ENCODE data around the gene NFASC. TPM values are rescaled to one million over a fixed set of nuclear protein-coding genes. Genes with fewer than 3 reads are reported as not detected.

The NFASC gene
- total RNA-seq, 1 donor from 2014 or later: 11.5 TPM

DNA sequence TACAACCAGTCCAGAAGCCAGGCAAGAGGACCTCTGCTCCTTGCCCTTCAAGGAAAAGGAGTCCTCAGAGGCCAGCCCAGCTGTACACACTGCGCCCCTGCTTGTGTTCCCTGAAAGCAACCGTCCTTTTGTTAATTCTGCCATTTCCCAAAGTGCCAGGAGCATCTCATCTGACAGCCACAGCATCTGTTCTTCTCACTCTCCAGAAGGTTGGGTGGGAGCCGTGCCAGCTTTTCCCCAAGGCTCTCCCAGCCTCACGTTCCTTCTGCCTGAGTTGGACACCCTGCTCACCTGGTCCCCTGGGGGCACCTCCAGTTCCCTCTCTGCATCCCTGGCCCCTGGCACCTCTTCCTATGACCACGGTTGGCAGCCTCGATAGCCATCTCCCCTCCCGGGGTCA lies 161.8 kb downstream of the NFASC start:
- no peak for DNase-seq (ENCODE audit: low spot score)

DNA sequence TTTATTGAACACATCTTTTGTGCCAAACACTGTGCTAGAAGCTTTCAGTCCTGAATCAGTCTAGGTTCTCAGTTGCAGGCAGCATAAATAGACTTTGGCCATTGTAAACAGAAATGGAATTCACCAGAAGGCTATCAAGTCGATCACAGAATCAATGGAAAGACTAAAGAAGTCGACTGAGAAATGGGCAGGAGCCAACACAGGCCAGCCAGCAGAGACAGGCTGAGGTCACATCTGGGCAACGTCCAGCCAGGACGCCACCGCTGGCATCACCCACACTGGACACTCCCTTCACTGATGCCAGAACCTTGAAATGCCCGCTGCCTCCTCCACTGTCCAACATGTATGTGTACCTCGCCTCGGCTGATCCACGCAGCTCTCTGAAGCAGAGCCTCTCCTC lies 166.9 kb downstream of the NFASC start:
- no peak for DNase-seq (ENCODE audit: low spot score)

DNA sequence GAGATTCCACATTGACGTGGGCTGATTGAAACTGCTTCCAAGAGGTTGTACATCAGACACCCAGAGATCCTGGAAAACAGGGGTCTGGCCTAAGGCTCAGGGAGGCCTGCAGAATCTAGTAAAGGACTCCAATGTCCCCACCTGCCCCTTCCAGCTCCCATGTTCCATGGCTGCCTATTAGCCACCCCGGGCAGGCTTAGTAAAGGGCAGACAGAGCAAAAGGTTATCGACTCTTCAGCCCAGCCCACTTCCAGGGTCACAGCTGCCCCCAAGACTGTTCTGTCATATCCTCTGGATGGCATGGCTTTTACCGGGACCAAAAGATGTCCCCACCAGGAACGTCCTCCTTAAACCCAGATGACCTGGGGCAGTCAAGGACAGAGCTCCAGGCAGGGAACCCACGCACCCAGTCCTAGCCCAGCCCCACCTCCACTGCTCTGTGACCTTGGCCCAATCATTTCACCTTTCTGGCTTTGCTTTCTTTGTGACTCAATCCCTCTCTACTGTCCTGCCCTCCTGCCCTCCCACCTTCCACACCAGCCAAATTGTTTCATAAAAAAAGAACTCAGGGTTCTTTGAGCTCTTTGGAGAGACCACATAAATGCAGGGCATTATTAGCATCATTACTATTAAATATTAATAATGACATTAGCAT lies 167.6 kb downstream of the NFASC start:
- DNase-seq (ENCODE audit: low spot score): no peak

DNA sequence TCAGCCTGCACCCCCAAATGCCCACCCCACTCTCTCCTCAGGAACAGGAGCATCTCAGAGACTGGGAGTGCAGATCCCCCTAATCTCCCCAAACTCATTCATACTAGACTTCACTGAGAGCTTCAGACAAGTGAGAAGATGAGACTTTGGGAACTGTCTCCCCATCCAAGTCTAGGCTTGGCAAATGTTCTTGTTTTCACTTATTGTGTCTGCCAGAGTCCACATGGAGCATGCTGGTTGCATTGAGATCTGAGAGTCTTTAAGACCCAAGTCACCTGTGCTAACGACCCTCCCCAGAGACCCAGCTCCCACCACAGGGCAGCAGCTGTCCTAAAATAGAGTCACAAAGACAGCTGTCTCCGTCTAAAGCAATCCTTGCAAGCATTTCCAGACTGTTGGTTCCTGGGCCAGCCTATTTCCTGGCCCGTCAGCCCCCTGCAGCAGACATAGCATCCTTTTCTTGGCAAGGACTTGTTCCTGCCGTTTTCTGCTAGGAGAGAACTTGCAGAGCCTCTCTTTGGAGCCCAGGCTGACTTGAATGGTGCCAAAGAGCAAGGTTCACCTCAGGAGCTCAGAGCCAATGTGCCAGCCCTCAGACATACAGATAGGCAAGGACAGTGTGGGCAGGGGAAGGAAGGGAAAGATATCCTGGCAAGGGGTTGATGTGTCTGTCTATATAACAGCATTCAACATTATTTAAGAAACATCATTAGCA lies 170.5 kb downstream of the NFASC start:
- no peak for DNase-seq (ENCODE audit: low spot score)

DNA sequence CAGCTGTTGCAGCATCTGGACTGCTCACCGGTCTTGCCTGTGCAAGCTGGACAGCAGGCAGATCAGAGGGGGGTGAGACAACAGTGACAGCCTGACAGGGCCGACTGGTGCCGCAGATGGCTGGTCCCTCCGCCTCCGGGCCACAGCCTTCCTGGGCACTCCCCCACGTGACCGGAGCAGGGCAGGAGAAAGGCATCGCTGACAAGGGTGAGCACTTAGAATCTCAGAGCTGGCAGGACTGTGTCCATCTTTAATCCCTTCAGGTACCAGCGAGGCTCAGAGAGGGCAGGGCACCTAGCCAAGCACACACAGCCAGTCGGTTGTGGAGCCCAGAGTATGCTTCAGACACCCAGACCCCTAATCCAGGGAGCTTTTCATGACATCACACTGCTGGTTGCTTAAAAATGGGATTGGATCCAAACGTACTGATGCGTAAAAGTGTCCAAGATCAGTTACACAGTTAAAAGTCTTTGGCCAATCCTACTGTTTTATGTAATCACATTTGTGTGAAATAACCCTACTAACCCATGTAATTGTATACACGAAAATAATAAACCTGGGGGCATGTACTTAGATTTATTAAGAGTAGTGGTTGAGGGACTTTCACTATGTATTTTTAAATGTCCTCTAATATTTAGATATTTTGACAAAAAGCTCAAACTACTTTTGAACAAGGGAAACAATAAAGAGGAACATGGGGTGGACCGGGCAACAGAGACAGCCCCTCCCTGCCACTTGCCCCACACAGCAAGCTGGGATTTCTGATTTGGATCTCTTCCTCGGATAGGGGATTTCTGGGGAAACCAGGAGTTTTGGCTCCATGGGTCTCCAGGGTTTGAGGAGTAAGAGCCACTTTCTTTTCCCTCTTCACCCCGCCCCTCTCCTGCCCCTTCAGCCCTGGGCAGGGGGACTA lies 171.6 kb downstream of the NFASC start:
- DNase-seq (ENCODE audit: low spot score): no peak

DNA sequence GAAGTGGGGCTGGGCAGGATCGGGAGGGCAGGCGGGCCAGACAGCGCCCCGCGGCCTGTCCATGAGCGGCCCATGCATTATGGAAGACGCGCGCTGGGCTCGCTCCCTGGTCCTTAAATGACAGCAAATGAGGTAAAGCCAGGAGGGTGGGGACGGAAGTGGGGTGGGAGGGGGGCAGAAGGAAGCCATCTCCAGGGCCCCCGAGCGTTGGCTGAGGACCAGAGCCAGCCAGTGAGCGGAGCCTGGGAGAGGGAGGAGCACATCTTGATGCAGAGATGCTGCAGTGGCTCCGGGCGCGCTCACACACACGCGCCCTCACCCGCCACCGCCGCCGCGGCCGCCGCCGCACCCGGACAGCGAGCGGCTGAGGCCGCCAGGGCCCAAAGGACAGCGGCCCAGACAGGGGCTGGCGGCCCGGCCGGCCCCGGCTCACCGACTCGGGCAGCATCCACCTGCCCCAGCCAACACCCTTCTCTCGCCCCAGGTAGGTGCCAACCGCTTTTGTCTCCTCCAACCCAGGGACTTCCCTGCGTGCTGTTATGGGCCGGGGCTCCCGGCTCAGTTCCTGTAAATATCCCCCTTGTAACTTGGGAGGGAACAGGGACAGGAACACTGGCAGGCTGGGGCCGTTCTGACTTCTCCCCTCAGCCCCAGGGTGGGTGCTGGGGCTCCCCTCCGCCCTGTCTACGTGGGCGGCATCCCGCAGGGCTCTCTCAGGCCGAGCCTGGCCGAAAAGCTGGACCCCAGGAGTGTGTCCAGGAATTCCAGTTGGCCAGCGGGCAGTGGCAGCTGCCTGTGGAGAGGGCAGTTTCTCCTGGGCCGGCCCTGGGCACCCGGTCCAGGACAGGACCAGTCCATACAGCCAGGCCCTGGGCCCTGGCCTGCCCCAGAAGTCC lies 172.5 kb downstream of the NFASC start, which contains the start of gene CNTN2:
TSS of gene CNTN2 (plus strand) at position 302 of the 896 bp plus-strand sequence. CDS start 9,974 bp downstream, outside the sequence.
- no peak for DNase-seq (ENCODE audit: low spot score)

DNA sequence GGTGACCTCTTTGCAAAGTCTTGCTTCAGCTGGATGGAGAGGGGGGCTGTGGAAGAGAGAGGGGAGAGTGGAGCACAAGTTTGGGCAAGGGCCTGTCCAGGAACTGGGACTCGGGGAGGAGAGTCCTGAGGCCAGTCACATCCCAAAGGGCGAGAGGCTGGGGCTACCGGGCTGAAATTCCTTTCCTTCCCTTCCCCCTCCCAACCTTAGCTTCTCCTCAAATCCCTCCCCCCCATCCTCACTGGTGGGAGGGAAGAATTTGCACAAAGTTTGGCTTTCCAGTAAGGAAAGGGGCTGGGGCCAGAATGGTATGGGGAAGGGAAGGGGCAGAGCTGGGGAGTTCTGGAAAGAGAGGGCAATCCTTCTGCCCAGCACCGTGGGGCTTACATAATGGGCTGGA lies 173.2 kb downstream of the NFASC start:
- DNase-seq (ENCODE audit: low spot score): no peak

DNA sequence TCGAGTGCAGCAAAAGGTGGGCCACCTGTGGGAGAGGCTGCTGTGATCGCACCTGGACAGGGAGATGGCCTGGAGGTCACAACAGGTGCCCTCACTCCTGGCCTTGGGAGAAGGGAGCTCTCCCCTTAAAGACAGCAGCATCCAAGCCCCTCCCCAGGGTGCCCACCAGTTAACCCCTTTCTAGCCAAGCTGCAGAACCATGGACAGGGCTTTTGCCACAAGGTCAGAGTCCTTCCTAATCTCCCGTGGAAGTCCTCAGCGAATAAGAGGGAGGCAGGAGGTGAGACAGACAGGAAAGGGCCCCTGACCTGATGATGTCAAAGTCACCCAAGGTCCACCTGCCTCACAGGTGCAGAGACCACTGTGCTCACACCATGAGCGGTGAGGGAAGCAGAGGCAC lies 174.1 kb downstream of the NFASC start:
- no peak for DNase-seq (ENCODE audit: low spot score)

DNA sequence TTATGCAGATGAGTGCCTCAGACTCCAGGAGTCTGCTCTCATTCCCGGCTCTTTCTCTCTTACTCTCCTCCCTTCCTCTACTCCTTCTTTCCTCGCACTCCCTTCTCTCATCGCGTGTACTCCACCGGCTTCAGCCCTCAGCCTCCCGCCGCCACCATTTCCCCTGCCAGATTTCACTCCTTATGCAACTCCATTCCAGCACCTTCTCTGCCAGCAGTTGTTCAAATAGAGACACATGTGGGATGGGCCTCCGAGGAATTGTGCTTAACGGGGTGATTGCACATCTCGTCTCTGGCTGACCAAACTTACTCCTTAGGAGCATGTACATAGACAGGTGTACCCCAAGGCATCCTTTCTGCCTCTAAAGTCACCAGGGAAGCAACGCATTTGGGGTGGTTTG lies 174.5 kb downstream of the NFASC start:
- no peak for DNase-seq (ENCODE audit: low spot score)

DNA sequence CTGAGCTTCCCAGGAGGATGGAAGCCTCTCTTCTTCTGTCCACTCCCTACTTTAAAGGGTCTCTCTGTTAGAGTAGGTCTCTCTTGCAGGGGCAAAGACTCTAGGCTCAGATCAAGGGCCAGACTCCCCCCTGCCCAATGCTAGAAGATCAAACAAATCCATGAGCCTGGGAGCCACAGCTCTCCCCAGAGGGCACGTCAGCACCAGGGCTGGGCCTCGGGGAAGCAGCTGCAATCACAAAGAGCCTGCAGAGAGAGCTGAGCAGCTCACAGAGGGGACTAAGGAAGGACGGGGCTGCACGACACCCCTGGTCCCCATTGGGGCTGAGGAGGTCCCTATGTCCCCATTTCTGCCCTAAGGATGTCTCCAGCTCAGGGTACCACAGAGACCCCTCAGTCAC lies 176.2 kb downstream of the NFASC start:
- no peak for DNase-seq (ENCODE audit: low spot score)

DNA sequence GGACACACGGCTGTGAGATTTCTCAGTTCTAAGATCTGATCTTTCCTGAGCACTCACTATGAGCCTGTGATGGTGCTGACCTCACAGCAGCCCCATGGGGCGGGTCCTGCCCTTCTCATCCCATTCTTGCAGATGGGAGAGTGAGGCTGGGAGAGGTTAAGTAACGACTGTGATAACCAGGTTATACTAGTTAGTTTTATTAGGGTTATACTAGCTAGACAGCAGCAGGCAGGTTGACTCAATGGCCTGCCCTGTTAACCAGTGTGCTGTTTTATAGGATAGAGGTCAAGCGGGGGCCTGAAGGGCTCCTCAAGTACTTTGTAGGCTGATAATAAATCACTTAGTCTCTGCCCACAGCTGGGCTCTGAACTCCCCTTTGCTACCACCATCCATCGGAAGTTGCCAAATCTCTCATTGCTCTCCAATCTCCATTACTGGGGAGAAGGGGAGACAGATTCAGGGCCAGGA lies 177.1 kb downstream of the NFASC start:
- no peak for DNase-seq (ENCODE audit: low spot score)

DNA sequence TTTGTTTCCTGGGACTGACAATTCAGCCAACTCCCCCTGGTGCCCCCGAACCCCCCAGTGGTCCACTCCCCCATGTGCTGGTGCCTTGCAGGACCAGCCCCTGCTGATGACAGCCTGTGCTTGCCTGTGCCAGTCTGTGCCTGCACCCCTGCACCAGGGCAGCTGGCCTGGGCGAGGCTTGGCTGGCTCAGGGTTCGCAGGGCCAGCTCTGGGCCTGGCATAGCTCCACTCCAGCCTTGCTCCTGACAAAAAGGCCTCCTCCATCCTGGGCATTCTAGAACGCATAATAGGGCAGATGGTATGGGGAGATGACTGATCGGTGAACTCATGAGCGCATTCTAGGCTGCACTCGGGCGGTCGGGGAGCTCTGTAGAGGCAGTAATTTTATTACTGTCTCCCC lies 177.7 kb downstream of the NFASC start:
- no peak for DNase-seq (ENCODE audit: low spot score)

DNA sequence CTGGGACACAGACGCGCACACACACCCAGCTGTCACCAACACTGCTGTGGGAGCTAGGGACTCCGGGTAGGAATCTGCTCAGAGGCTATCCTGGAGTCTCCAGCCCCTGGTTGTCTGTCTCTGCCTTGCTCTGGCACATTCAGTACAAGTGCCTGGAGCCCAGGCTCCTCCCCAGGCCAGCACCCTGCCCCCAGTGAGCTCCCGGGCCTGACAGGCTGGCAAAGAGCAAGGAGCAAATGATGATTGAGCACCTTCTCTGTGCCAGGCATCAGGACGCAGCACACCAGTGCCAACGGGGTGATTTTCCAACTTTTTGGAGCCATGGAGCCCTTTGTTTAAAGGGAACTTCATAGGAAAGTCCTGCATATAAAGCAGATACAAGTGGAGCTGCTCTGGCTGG lies 178.8 kb downstream of the NFASC start:
- DNase-seq (ENCODE audit: low spot score): no peak

DNA sequence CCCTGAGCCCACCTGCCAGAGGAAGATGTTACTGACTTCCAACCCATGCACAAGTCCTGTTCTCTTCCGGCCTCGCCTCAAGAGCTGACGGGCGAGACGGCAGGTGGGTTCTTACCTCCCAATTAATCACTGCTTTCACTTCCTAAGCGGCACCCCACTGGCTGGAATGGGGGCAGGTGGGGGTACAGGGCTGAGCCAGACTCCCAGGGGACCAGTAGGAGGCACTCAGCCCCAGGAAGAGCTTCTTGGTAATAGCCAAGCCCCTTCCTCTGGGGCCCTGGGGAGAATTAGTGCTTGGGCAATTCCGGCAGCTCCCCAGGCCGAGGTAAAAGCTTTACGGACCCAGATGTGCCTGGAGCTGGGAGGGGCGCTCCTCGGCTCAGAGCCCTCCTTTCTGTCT lies 182.0 kb downstream of the NFASC start:
- DNase-seq (ENCODE audit: low spot score): no peak

DNA sequence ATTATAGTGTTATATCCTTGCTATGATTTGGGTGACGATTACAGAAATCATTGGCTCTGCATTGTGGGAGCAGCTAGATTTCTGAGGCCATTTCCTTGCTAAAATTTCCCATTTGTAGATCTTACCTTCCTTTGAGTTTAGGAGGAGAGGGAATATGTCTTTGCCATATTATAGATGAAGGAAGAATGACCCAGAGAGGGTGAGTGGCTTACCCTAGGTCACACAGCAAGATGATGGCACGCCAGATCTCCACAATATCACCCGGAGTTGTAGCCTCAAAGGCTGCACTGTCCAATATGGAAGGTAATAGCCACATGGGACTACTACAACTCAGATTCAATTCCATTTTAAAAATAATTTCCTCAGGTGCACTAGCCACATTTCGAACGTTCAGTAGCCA lies 182.6 kb downstream of the NFASC start:
- no peak for DNase-seq (ENCODE audit: low spot score)

DNA sequence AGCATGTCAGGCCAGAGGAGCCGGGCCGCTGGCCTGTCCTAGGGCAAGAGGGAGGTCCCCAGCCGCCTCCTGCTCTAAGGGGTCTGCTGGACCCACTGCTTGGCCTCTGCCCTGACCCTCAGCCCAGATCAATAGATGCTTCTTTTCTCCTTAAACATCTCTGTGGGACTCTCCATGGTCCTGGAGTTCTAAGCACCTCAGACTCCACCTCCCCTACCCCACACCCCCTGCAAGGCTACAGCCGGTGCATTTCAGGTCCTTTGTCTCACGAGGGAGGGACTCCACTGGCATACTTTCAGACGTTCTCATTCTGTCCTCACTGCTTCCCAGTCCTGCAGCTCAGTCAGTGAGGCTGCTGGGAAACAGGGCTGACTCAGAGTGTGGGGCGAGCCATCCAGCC lies 183.4 kb downstream of the NFASC start:
- DNase-seq (ENCODE audit: low spot score): no peak

DNA sequence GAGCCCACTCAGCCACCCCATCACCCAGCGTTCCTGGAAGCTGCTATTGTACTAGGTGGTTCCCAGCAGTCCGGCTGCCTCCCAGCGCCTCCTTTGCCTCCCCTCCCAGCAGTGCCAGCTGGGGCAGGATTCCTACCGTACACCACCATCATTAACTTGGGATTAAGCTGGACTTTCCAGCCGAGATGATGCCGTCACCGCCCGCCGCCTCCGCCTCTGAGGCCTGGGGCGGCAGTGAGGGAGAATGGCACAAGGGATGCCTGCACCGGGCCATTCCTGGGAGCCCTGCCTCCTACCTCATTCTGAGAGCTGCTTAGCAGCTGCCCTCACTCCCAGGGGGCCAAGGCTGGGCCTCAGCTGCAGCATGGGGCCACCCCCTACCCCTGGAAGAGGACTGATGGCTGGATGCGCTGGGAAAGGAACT lies 185.5 kb downstream of the NFASC start:
- DNase-seq (ENCODE audit: low spot score): no peak

DNA sequence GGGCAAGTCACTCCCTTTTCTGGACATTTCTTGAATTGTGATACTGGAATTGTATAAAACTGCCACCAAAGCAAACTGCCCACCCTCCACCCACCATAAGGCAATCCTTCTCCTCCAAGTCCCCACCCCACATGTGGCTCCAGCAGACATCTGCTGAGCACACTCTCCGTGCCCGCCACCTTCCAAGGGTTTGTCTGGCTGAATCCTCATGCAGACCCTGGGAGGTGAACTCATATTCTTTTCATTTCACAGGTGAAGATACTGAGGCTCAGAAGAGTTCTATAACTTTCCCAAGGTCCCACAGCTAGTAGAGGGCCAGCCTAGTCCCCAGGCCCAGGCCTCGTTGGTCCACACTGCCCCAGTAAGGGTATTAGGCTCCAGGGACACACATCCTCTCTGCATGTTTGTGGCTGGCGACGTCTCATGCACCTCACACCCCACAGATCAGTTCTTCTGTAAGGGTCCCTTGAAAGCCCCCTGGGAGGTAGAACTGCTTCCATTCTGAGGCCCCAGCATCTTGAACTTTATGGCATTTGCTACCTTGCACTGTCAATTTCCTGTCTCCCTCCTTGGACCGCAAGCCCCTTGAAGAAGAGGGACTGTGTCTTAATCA lies 186.4 kb downstream of the NFASC start:
- no peak for DNase-seq (ENCODE audit: low spot score)

DNA sequence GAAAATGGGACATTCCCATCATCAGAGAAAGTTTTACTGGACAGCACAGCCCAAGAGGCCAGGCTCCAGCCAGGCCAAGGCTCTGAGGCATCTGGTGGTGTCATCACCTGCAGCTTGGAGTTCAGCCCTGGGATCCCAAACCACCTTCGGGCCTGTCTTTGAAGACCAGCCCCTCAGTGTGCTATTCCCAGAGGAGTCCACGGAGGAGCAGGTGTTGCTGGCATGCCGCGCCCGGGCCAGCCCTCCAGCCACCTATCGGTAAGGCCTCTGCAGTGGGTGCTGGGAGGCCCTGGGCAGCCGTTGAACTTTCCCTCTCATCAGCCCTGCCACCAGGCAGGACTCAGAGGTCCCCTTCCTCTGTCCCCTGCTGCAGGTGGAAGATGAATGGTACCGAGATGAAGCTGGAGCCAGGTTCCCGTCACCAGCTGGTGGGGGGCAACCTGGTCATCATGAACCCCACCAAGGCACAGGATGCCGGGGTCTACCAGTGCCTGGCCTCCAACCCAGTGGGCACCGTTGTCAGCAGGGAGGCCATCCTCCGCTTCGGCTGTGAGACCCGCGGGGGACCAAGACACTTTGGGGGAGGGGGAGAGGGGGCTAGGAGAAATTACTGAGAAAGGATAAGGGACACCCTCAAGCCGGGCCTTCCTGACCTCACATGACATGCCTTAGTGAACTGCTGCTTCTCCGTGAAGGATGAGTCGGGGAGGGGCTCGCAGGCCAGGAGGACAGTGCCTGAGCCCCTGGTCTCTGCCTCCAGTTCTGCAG lies 187.3 kb downstream of the NFASC start:
- no peak for DNase-seq (ENCODE audit: low spot score)

DNA sequence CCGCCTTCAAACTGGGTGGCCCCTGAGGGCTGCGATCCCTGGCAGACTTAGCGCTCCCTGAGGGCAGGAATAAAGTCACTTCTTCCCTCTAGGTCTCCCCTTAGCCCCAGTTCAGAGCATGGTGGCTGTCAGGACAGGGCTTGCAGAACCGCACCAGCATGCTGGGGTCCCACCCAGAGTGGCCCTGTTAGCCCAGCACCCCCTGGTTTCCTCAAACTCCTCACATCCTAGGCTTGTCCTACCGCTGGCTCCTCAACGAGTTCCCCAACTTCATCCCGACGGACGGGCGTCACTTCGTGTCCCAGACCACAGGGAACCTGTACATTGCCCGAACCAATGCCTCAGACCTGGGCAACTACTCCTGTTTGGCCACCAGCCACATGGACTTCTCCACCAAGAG lies 188.2 kb downstream of the NFASC start:
- DNase-seq (ENCODE audit: low spot score): no peak

All from mesenteric fat pad (tissue), 1 donor.